Thoracic aorta endothelial cell (primary cell): ENCODE measurements around the gene LRRC58. TPM values are rescaled to one million over a fixed set of nuclear protein-coding genes. Genes with fewer than 3 reads are reported as not detected.

Experiments
- total RNA-seq: library from RNA; depleted of rRNA; stranded (reverse); fragments of >200 nt; gene quantifications from 2 replicates; pipeline ENCODE4 v1.2.3, GENCODE V29; 2012

The LRRC58 gene
- 41.9 and 51.4 TPM in 2 replicates for total RNA-seq

DNA sequence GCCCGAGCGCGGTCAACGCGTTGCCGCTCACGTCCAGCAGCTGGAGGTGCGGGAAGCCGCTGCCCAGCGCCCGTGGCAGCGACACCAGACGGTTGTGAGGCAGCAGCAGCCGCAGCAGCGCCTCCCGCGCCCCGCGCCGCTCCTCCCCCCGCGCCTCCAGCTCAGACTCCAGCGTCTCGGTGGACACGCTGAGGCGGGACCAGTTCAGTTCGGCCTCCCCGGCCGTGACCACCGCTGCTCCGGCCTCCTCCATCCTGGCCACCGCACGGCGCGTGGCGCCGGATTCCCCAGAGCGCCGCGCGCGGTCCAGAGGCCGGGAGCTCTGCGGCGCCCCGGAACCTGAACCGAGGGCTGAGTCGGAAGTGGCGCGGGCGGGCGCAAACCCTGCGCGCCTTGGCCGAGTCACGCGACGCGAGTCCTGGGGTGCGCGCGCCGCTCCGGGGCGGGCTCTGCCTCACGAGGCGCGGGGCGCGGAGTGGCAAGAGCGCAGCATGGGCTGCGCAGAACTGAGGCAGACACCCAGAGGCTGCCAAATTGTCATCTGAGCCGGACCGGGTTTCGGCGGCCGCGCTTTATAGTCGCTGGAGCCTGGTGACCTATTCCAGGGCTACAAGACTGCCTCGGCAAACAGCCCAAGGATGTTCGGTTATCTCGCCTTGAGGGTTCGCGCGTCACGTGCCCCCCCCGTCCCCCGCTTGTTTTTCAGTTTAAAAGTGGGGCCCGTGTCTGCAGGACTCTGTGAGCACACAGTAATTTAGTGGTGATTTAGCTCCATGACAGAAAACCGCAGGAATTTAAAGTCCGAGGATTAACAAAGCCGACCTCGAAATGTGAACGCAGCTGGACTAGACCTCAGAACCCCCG, at the start of gene LRRC58:
Gene LRRC58 (minus strand): TSS at position 364 of the 864 bp plus-strand sequence. CDS start 111 bp downstream, at position 253.

DNA sequence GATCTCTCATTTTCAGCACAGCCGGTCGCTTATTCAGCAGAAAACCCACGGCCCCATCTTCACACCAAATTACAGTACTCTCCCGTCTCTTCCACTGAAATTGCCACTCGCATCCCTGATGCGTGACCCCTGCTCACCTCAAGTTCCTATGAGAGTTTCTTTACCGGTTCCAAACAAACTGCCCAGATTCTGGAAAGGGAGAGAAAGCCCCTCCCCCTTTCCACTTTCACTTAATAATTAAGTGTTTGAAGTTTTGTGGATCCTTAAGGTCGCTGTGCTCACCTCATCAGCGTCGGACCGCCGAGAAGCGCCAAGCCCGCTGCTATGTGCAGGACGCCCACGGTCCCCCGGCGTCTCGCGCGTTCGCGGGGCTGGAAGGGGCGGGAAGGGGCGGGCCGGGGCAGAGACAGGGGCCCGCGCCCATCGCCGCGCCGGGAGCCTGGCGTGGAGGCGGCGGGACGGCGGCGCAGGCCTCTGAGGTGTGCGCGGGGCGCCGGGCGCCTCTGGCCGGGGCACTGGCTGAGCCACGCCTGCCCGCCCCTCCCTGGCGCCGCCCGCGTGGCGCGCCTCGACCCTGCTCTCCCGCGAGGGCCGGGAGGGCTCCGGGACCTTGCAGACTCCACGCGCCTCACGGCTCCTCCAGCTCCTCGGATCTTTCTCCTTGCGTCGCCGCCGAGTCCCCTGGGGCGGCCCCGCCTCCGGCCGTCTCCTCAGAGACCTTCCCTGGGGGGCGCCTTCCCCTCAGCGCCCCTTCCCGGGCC, 64.2 kb downstream of the LRRC58 start, which contains the start of gene GPR156:
Gene GPR156 (minus strand): TSS at position 476 of the 761 bp plus-strand sequence. CDS start 41,124 bp downstream, outside the sequence.

Other genes starting within 250 kb of the LRRC58 start
- 0.27 and 0.36 TPM in 2 replicates for gene GPR156, start 64.1 kb downstream of the LRRC58 start, total RNA-seq
- 505 and 672 TPM in 2 replicates for gene FSTL1, start 101.6 kb upstream of the LRRC58 start, total RNA-seq
- gene NDUFB4, start 247.0 kb upstream of the LRRC58 start, total RNA-seq = 58.4 and 120 TPM in 2 replicates